Stimulated activated CD4-positive, alpha-beta T cell treated with anti-CD3 and anti-CD28 coated beads, Interleukin-1b, Interleukin-23, amount 100 ng/mL, for 4 hours (primary cell): ENCODE data around the gene C2orf74.

Experiments
- DNase-seq, 2 donors: peaks; one replicate each; pipeline ENCODE4 v3.0.0-alpha.2; 2020; ENCODE audit warnings: low read depth in 2 of 2

Gene C2orf74

GRCh38 chr2:61214171-61214570 lies 52.2 kb downstream of the C2orf74 start:
- no peak for DNase-seq
